BJ (cell line): Measurements from ENCODE around the gene CACNA1A. TPM values are rescaled to one million over a fixed set of nuclear protein-coding genes. Genes with fewer than 3 reads are reported as not detected.

Source experiments
- CTCF ChIA-PET: fragments of 350-600 bp; formaldehyde crosslinking; extraction: SDS; loops from one replicate; lab custom pipeline; 2021; ENCODE audit warnings: antibody characterized with exemption, inconsistent platforms; lab: Yijun Ruan, JAX
- POLR2A ChIA-PET: fragments of 300-600 bp; sonication (Branson Sonifier 250); formaldehyde crosslinking; extraction: SDS; loops from one replicate; lab custom pipeline; 2021; ENCODE audit warnings: antibody characterized with exemption; lab: Charles Lee
- DNase-seq: peaks from one replicate; pipeline ENCODE4 v3.0.0-alpha.2; 2011; ENCODE audit warnings: low read depth
- H3K27me3 ChIP-seq: 2 replicates; pipeline ENCODE4 v1.6.0; 2011; ENCODE audit warnings: low read length; ENCODE audit not compliant: control insufficient read depth, insufficient read depth
- H3K36me3 ChIP-seq: 2 replicates; pipeline ENCODE4 v1.5.1; 2011; ENCODE audit warnings: low read length; ENCODE audit not compliant: control insufficient read depth, insufficient read depth
- H3K4me3 ChIP-seq: 2 replicates; pipeline ENCODE4 v1.5.1; 2011; ENCODE audit warnings: low read depth, mild to moderate bottlenecking, control low read depth, low read length
- polyA plus RNA-seq: library from polyadenylated mRNA; depleted of rRNA; stranded (reverse); fragments of >200 nt; gene quantifications from 2 replicates; pipeline ENCODE4 v1.2.3, GENCODE V29; 2011
- TF ChIP-seq, protein P1 (sequence below): IDR thresholded peaks from 2 replicates; pipeline ENCODE4 v1.5.1; 2011; ENCODE audit warnings: low read depth, mild to moderate bottlenecking, control low read depth, inconsistent platforms, low read length, moderate library complexity; ENCODE audit not compliant: insufficient read depth

CACNA1A gene
- polyA plus RNA-seq, 1 experiment: 2.9 TPM

DNA sequence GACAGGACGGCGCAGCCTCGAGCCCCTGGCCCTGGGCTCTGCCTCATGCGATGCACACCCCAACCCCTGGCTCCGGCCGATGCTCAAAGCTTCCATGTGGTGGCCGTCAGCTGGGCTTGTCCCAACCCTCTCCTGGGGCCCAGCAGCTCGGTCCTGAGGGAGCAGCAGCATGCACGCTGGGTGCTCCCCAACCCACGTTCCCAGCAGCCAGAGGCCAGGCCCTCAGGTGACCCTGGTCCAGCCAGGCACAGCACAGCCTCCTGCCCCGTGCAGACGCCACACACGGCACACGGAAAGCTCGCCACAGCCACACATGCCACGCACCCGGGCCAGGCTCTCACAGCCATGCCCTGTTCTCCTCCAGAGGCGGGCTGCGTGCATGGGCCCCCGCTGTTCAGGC, 295.3 kb downstream of the CACNA1A start:
- TF ChIP-seq, protein P1, sequence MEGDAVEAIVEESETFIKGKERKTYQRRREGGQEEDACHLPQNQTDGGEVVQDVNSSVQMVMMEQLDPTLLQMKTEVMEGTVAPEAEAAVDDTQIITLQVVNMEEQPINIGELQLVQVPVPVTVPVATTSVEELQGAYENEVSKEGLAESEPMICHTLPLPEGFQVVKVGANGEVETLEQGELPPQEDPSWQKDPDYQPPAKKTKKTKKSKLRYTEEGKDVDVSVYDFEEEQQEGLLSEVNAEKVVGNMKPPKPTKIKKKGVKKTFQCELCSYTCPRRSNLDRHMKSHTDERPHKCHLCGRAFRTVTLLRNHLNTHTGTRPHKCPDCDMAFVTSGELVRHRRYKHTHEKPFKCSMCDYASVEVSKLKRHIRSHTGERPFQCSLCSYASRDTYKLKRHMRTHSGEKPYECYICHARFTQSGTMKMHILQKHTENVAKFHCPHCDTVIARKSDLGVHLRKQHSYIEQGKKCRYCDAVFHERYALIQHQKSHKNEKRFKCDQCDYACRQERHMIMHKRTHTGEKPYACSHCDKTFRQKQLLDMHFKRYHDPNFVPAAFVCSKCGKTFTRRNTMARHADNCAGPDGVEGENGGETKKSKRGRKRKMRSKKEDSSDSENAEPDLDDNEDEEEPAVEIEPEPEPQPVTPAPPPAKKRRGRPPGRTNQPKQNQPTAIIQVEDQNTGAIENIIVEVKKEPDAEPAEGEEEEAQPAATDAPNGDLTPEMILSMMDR: no peak
- H3K27me3 ChIP-seq: no peaks in the 10 kb centered on the region
- H3K36me3 ChIP-seq: no peaks in the 10 kb centered on the region
- ChIA-PET POLR2A (no interaction called here), CTCF (interaction anchor here (0.7 to 1.6 kb wide), 3 partner anchors 32 to 67 kb away, joined by 3 to 5 read pairs (median 3); no protein-coding TSS in a partner anchor)
- no peak overlapping the region for H3K4me3 ChIP-seq
- no peak for DNase-seq

- TF ChIP-seq, protein P1: no peak
- ChIA-PET CTCF (interaction anchor here (0.7 to 1.6 kb wide), 3 partner anchors 33 to 68 kb away, joined by 3 to 5 read pairs (median 3); no protein-coding TSS in a partner anchor), POLR2A (interaction anchor here (0.6 kb wide), 1 partner anchor 30 kb away, joined by 3 read pairs; no protein-coding TSS in a partner anchor)
- DNase-seq: no peak
- H3K27me3 ChIP-seq: no peaks in the 10 kb centered on the region
- no peak overlapping the region for H3K4me3 ChIP-seq
- no peaks in the 10 kb centered on the region for H3K36me3 ChIP-seq
Measured at GRCh38 chr19:13210339-13210775, 295.9 kb downstream of the CACNA1A start.

- DNase-seq: no peak
- TF ChIP-seq, protein P1: no peak
- POLR2A ChIA-PET: interaction anchor here (0.6 kb wide), 1 partner anchor 30 kb away, joined by 3 read pairs; no protein-coding TSS in a partner anchor
- H3K27me3 ChIP-seq: no peaks in the 10 kb centered on the region
- CTCF ChIA-PET: interaction anchor here (1.6 kb wide), 1 partner anchor 68 kb away, joined by 5 read pairs; no protein-coding TSS in a partner anchor
- H3K36me3 ChIP-seq: no peaks in the 10 kb centered on the region
- H3K4me3 ChIP-seq: no peak overlapping the region
Measured at GRCh38 chr19:13209484-13210338, 296.6 kb downstream of the CACNA1A start.

DNA sequence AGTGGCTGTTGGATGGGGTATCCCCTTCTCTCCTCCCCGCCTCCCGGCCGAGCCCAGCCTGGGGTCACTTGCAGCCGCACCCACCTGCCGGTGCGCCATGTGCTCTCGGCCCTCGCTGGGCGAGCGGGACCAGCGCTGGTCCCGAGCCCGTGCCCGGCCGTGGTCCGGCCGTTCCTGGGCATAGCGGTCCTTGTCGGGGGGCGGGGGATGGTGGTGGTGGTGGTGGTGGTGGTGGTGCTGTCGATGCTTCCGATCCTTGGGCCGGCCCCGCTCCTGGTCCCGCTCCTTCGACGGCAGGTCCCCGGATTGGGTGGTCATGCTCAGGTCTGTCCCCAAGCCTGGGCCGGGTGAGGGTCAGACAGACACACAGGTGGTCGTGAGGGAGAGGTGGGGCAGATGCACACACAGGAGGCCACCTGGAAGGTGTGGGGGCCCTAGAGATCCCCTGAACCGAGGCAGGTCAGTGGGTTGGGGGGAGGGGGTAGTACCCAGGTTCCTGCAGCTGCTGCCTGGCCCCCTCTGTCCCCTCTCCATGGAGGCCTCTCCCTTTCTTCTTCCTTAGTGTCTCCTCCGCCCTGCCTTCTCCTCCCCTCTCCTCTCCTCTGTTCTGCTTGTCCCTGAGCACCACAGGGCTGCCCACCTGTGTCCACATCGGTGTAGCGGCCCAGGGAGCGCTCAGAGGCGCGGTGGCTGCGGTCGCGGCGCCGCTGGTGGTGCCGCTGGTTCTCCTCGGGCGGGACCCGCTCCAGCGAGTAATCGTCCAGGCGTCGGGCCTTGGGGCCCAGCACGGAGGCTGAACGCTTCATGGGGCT, 297.4 kb downstream of the CACNA1A start:
- H3K4me3 ChIP-seq: peak overlapping the region; percentile 21
- ChIA-PET POLR2A (no interaction called here), CTCF (no interaction called here)
- TF ChIP-seq, protein P1: no peak
- H3K27me3 ChIP-seq: no peaks in the 10 kb centered on the region
- no peak for DNase-seq
- no peaks in the 10 kb centered on the region for H3K36me3 ChIP-seq
